Mesodermal cell (in vitro differentiated cells): Measurements from ENCODE around the gene DRGX.

ENCODE experiments used
- H3K27ac ChIP-seq: 2 replicates; pipeline ENCODE4 v1.7.0; 2013; ENCODE audit warnings: mild to moderate bottlenecking, low read depth, low read length, moderate library complexity; ENCODE audit not compliant: severe bottlenecking
- H3K36me3 ChIP-seq: 2 replicates; pipeline ENCODE4 v1.7.1; 2013; ENCODE audit warnings: mild to moderate bottlenecking, low read length, moderate library complexity; ENCODE audit not compliant: control insufficient read depth, insufficient read depth
- H3K4me1 ChIP-seq: one replicate; pipeline ENCODE4 v1.7.1; 2013; ENCODE audit warnings: mild to moderate bottlenecking, low read length; ENCODE audit not compliant: insufficient read depth, control insufficient read depth, poor library complexity, severe bottlenecking
- H3K4me3 ChIP-seq: 2 replicates; pipeline ENCODE4 v1.7.0; 2013; ENCODE audit warnings: low read length, control low read depth, mild to moderate bottlenecking; ENCODE audit not compliant: insufficient read depth, poor library complexity, severe bottlenecking; ENCODE audit errors: extremely low read depth
- H3K9me3 ChIP-seq: 2 replicates; pipeline ENCODE4 v1.7.1; 2013; ENCODE audit warnings: mild to moderate bottlenecking, low read length, moderate library complexity; ENCODE audit not compliant: control insufficient read depth
- WGBS, 2 experiments: methylation state at CpG; one replicate each; pipeline ENCODE4 v1.1.5; 2013; ENCODE audit warnings: missing lambda C conversion rate in 2 of 2; ENCODE audit not compliant: insufficient coverage in 2 of 2; 5-methylcytosine and 5-hydroxymethylcytosine counted together

Gene DRGX

GRCh38 chr10:49418328-49418727 lies 22.4 kb upstream of the DRGX start:
- no CpG with 5 or more reads among the region's 2 CpGs for WGBS, 2 experiments
- H3K9me3 ChIP-seq, result no peaks in the 10 kb centered on the region
- no peak overlapping the region for H3K4me3 ChIP-seq
- no peaks in the 10 kb centered on the region for H3K4me1 ChIP-seq
- H3K27ac ChIP-seq, result no peak overlapping the region
- no peaks in the 10 kb centered on the region for H3K36me3 ChIP-seq

GRCh38 chr10:49418053-49418326 lies 22.1 kb upstream of the DRGX start:
- Histone ChIP-seq H3K4me1 (no peaks in the 10 kb centered on the region), H3K9me3 (no peaks in the 10 kb centered on the region), H3K27ac (no peak overlapping the region), H3K4me3 (no peak overlapping the region), H3K36me3 (no peaks in the 10 kb centered on the region)
- WGBS, 2 experiments, result 77 to 92% methylated on average over 2 to 3 of the region's 6 CpGs

GRCh38 chr10:49417311-49418052 lies 21.6 kb upstream of the DRGX start:
- WGBS, 2 experiments, result 89% methylated on average over 14 to 25 of the region's 29 CpGs
- no peaks in the 10 kb centered on the region for H3K4me1 ChIP-seq
- no peak overlapping the region for H3K4me3 ChIP-seq
- no peak overlapping the region for H3K27ac ChIP-seq
- no peaks in the 10 kb centered on the region for H3K9me3 ChIP-seq
- no peaks in the 10 kb centered on the region for H3K36me3 ChIP-seq

- Histone ChIP-seq H3K4me3 (no peak overlapping the region), H3K9me3 (no peaks in the 10 kb centered on the region), H3K27ac (no peak overlapping the region), H3K36me3 (no peaks in the 10 kb centered on the region), H3K4me1 (no peaks in the 10 kb centered on the region)
- 100% methylated on average over 1 of the region's 2 CpGs; no CpG with 5 or more reads in 1 of the 2 experiments for WGBS, 2 experiments
These were observed 20.0 kb upstream of the DRGX start for GRCh38 chr10:49415846-49416245.

- no peak overlapping the region for H3K4me3 ChIP-seq
- H3K4me1 ChIP-seq, result no peaks in the 10 kb centered on the region
- 91 to 93% methylated on average over 7 of the region's 7 CpGs for WGBS, 2 experiments
- H3K27ac ChIP-seq, result no peak overlapping the region
- H3K9me3 ChIP-seq, result no peaks in the 10 kb centered on the region
- no peaks in the 10 kb centered on the region for H3K36me3 ChIP-seq
These were observed 19.2 kb upstream of the DRGX start for GRCh38 chr10:49415109-49415508.

GRCh38 chr10:49414496-49414895 lies 18.6 kb upstream of the DRGX start:
- H3K27ac ChIP-seq, result no peak overlapping the region
- H3K36me3 ChIP-seq, result no peaks in the 10 kb centered on the region
- H3K4me1 ChIP-seq, result no peaks in the 10 kb centered on the region
- no peaks in the 10 kb centered on the region for H3K9me3 ChIP-seq
- H3K4me3 ChIP-seq, result no peak overlapping the region
- WGBS, 2 experiments, result 82 to 90% methylated on average over 2 of the region's 2 CpGs

- no peaks in the 10 kb centered on the region for H3K36me3 ChIP-seq
- 73 to 91% methylated on average over 3 of the region's 4 CpGs for WGBS, 2 experiments
- H3K9me3 ChIP-seq, result no peaks in the 10 kb centered on the region
- no peak overlapping the region for H3K4me3 ChIP-seq
- no peak overlapping the region for H3K27ac ChIP-seq
- no peaks in the 10 kb centered on the region for H3K4me1 ChIP-seq
These were observed 16.7 kb upstream of the DRGX start for GRCh38 chr10:49412571-49412970.

GRCh38 chr10:49410365-49411074 lies 14.6 kb upstream of the DRGX start:
- Histone ChIP-seq H3K4me3 (no peak overlapping the region), H3K36me3 (no peaks in the 10 kb centered on the region)

GRCh38 chr10:49409755-49410154 lies 13.9 kb upstream of the DRGX start:
- Histone ChIP-seq H3K4me3 (no peak overlapping the region), H3K4me1 (no peaks in the 10 kb centered on the region), H3K27ac (no peak overlapping the region), H3K9me3 (no peaks in the 10 kb centered on the region), H3K36me3 (no peaks in the 10 kb centered on the region)
- 87 to 93% methylated on average over 4 of the region's 4 CpGs for WGBS, 2 experiments

More at GRCh38 chr10:49410365-49411074, 14.6 kb upstream of the DRGX start:
- Histone ChIP-seq H3K27ac (no peak overlapping the region), H3K4me1 (no peaks in the 10 kb centered on the region), H3K9me3 (no peaks in the 10 kb centered on the region)
- 69 to 88% methylated on average over 6 to 7 of the region's 7 CpGs for WGBS, 2 experiments

GRCh38 chr10:49408519-49409306 lies 12.8 kb upstream of the DRGX start:
- no peaks in the 10 kb centered on the region for H3K4me1 ChIP-seq
- no peaks in the 10 kb centered on the region for H3K36me3 ChIP-seq
- no peaks in the 10 kb centered on the region for H3K9me3 ChIP-seq
- H3K27ac ChIP-seq, result no peak overlapping the region
- WGBS, 2 experiments, result 39 to 48% methylated on average over 7 to 9 of the region's 13 CpGs
- H3K4me3 ChIP-seq, result no peak overlapping the region
